Left colon (tissue), 2 donors: ENCODE data around the gene CPLANE2. TPM values are rescaled to one million over a fixed set of nuclear protein-coding genes. Genes with fewer than 3 reads are reported as not detected.
"Not testable (repeated sequence)": the region's sequence is repeated elsewhere in the genome, so short reads cannot be mapped to it uniquely, and the experiment has no call there.

Source experiments
- ATAC-seq: fragments of 200-7000 bp; cut with Tn5 transposase; one replicate; pipeline ENCODE4 v1.9.1; 2020; ENCODE audit warnings: mild to moderate bottlenecking, moderate library complexity
- DNase-seq, 2 donors: peaks; one replicate each; pipeline ENCODE4 v3.0.0-alpha.2; 2020
- intact Hi-C, 2 donors: fragments of 100-400 bp; cut with DNase I in 1 of 2; cut with micrococcal nuclease in 1 of 2; formaldehyde crosslinking; loops; one replicate each; pipeline versions ENCODE4 v1.11.2 to v1.14.0; 2022; cut with DNase I, micrococcal nuclease
- total RNA-seq, 2 donors: library from RNA; stranded (reverse); fragmentation: NEBNext Ultra II Directional; extraction: Animal tissue kit (Norgen Biotek cat#: 25700); gene quantifications; one replicate each; pipeline ENCODE4 v1.2.1, GENCODE V29; 2021
- donor health status: DM: no; HTN: no; CAD: no.
- donor health status: DM: yes; HTN: yes; CAD: no.

The CPLANE2 gene
- total RNA-seq, 2 donors from 2014 or later, result 5.9 to 7.6 TPM

DNA sequence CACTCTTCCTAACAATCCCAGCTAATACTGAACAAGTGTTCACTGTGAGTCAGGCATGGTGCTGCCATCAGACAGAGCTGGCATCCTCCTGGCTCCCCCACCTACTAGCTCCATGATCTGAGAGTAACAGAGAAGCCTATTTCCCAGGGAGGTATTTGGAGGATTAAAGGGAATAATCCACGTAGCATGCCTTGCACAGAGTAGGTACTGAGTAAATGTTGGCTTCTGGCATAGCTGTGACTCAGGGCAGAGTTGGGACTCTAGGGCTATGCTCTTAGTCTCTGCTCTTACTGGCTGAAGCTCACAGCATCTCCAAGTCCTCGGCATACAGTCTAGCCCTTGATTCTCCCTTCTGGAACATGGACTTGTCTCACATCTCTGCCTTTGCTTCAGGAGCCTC is 32.8 kb downstream of the CPLANE2 start:
- no peak for DNase-seq
- intact Hi-C loops, result no loop called here
- ATAC-seq, result no peak

DNA sequence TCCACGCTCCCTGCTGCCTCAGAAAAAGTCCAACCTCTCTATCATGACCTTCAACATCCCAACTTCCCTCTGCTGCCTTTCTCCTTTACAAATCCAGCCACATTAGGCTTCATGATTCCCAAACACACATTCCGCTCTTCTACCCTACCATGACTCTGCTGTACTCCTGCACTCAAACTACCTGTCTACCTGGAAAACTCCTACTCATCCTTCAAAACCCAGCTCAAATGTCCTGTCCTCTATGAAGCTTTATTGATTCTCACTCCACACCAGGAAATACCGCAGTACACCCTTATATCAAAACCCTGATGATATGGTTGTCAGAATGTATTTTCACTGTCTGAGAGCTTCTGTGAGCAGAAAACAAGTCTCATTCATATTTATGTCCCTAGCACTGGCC is 33.4 kb downstream of the CPLANE2 start:
- intact Hi-C loops, result no loop called here

DNA sequence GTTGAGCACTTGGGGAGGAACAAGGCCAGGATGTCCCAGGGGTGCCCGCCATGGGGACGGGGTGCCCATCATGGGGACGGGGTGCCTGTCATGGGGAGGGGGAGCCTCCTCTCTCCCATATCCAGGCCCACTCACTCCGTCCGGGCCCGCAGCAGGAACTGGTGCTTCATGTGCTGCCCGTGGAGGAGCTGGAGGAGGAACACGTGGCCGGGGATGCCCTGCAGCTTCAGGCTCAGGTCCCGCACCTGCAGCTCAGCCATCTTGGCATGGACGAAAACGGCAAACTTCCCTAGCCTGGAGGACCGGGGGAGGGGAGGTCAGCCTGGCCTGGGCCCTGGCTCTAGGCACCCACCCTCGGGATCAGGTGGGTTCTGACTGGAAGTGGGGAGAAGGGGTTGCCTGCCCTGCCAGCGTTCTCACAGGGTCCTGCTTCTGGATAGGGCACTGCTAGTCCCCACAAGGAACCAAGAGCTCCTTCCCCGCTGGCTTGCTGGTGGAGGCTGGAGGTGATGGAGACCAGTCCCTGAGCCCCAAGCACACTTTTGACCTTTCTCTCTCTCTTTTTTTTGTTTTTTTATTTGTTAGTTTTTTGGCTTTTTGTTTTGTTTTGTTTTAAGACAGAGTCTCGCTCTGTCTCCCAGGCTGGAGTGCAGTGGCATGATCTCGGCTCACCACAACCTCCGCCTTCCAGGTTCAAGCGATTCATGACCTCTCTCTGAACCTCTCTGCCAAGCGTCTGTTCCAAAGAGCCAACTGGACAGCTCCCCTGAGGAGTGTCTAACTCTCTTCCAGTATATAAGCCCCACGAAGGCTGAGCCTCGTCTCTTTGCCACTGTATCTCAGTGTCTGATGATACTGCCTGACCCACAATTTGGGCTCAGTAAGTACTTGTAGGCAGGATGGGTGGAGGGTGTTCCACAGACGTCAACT is 34.4 kb downstream of the CPLANE2 start:
- intact Hi-C loops, result no loop called here
- ATAC-seq (no peak), DNase-seq (no peak)

More for the DNA sequence above, 33.4 kb downstream of the CPLANE2 start:
- ATAC-seq (no peak), DNase-seq (no peak)

DNA sequence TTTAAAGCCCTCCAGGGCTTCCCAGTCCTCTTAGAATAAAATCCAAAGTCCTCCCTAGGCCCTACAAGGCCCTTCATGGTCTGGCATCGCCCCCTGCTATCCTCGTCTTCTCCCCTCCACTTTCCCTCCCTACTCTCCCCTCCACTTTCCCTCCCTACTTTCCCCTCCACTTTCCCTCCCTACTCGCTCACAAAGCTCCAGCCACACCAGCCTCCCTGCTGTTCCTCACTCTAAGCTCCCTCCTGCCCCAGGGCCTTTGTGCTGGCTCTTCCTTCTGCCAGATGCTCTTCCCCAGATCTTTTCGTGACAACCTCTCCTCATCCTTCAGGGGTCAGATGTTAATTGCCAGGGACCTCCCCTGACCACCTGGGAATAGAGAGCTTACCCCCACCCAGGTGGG is 37.3 kb downstream of the CPLANE2 start:
- DNase-seq, result no peak
- ATAC-seq, result no peak
- intact Hi-C loops, result no loop called here

DNA sequence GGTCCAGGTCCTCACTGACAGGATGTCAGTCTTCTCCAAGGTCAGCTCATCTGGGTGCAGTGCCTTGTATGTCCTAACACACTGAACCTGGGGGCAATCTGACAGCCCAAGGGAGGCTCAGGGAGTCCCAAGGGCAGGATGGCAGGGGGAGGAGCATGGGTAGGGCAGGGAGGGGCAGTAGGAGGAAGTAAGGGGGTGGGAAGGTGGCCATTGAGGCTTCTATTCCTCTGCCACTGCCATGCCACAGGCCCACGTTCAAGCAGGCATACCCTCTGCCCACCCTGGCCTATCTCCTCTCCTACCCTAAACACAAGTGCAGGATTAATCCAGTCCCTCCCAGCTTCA is 37.9 kb downstream of the CPLANE2 start:
- DNase-seq (no peak), ATAC-seq (peak; percentile 91)
- intact Hi-C loops, result no loop called here

DNA sequence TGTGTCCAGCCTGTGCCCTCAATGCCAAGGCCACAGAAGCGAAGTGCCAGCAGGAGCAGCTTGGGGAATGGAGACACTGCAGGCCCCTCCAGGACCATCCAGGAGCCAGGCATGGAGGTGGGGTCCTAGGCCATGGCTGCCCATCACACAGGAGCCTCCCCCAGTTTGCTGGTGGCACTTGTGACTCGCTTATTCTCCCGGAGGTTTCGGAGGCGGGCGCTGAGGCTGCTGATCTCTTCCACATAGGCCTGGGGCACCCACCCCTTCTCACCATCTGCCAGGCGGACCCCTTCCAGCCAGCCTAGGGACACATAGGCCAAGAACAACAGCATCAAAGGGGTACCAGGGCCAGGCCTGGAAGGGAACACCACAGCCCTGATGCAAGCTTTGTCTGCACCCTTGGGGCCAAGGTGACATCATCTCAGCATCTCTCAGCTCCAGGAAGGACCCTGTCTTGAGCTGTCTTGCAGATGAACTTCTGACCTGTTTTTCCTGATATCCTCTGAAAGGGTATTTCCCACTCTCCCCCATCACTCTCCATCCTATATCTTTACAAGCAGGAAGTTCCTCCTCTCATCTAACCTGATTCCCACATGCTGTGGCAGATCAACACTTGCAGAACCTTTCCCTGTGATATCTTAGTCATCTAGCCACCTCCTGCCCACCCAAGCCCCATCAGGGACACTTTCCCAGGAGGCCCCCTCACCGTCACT is 38.4 kb downstream of the CPLANE2 start:
- no peak for DNase-seq
- intact Hi-C loops, result no loop called here
- ATAC-seq, result no peak

DNA sequence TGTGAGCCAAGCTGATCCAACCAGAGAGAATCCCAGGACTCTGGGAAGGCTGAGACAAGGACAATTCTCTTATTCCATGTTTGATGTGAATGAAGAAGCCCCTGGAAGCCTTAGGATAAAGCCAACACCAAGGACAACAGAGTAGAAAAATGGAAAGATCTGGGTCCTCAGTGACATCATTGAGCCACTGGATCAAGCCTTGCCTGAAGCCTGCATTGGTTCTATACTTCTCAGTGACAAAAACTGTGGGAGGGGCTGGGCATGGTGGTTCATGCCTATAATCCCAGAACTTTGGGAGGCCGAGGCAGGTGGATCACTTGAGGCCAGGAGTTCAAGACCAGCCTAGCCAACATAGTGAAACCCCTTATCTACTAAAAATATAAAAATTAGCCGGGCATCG is 40.1 kb downstream of the CPLANE2 start:
- ATAC-seq (no peak), DNase-seq (no peak)
- intact Hi-C loops, result no loop called here

DNA sequence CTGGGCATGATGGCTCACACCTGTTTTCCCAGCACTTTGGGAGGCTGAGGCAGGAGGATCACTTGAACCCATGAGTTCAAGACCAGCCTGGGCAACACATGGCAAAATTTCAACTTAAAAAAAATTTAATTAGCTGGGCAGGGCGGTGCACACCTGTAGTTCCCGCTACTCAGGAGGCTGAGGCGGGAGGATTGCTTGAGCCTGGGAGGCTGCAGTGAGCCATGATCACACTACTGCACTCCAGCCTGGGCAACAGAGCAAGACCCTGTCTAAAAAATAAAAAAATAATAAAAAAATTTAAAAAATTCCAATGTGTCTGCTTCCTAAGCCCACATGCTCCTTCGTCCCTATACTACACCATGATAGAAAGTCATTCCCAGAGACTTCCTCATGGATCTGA is 40.8 kb downstream of the CPLANE2 start:
- ATAC-seq, DNase-seq, intact Hi-C loops: not testable (repeated sequence)

DNA sequence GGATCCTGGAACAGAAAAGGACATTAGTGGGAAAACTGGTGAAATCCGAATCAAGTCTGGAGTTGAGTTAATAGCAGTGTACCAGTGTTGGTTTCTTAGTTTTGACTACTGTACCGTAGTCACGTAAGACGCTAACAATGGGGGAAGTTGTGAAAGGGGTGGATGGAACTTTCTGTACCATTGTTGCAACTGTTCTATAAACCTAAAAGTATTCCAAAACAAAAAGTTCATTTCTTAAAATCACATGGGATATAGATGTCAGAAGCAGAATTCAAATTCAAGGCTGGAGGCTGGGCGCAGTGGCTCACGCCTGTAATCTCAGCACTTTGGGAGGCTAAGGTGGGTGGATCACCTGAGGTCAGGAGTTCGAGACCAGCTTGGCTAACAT is 41.5 kb downstream of the CPLANE2 start:
- ATAC-seq (no peak), DNase-seq (no peak)
- intact Hi-C loops, result no loop called here

DNA sequence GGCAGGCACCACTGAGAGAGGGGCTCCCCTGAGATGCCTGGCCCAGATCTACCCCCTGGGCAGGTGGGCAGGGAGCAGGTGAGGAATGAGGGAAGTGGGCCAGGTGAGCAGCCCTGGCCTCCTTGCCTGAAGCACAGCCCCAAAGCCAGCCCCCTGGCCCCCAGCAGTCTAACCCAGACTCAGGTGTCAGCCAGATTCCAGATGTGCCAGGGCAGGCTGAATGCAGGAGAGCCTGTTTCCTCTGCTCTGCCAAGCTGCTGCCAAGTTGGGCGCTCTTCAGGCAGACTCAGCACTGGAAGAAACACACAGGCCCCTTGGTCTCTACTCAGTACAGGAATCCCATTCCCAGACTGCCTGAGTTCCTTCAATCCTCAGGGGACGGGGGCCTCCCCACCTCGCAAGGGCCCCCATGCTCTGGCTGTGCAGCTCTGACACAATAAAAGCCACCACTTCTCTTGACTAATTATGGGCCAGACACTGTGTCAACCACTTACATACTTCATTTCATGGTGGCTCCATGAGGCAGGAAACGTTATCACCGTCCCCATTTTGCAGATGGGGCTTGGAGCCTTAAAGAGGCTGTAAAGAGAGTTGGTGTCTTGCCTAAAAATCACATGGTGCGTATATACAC is 45.0 kb downstream of the CPLANE2 start:
- DNase-seq (no peak), ATAC-seq (no peak)
- intact Hi-C loops, result no loop called here

DNA sequence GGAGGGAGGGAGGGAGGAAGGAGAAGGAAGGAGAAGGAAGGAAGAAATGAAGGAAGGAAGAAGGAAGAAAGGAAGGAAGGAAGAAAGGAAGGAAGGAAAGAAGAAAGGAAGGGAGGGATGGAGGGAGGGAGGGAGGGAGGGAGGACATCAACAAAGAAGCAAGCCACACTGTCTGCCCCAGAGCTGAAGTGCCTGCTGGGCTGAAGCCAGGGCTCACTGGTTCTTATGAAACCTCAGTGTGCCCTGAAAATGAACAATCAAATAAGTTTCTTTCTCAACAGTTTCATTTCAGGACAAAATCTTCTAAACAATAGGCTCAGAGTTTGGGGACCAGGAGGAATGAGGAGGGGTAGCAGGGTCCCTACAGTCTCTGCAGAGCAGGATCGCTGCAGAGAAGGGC is 45.7 kb downstream of the CPLANE2 start:
- DNase-seq (no peak), ATAC-seq (no peak)
- intact Hi-C loops, result no loop called here

DNA sequence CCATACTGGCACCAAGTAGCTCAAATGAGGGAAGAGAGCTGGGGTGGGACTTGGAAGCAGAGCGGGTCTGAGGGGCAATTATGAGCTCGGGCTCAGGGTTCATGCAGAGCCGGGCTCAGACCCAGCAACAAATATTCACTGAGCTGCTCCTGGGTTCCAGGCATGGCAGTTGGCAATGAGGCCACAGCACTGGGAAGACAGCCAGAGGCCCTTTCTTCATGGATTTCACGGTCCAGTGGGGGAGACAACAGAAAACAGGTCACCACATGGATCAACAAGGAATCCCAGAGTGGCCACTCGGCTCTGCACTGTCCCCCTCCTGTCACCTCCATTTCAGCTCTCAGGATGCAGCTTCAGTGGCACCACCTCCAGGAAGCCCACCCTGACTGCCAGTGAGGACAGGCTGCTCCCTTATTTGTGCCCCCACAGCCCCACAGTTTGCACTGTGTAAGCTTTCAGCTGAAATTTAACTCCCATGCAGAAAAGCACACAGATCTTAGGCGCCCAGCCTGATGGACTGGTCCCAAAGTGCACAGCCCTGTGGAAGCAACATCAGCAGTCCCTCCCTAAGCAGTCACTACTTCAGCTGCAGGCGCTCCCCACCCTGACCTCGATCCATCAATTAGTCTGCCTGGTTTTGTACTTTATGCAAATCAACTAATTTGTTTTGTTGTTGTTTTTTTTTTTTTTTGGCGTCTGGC is 46.9 kb downstream of the CPLANE2 start:
- intact Hi-C loops, result loop anchor here in 1 of 2 donors (5.0 kb wide), 1 partner anchor 113 kb away; no protein-coding TSS in a partner anchor
- ATAC-seq (no peak), DNase-seq (no peak)

DNA sequence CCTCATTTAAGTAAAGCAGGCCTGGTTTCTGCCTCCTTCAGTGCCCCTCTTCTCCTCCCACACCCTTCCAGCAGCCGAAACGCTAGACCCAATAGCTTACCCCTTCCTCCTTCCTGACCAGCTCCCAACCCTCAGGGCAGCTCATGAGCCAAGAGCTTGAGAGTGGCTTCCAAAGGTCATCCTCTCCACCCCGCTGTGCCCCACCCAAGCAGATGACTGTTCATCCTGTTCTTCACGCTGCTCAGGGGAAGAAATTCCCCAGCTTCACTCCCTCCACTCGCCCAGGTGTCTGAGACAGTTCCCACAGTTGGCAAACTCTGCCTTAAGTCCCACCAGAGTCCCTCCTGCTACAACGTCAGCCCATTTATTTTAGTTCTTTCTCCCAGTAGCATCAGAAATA is 48.0 kb downstream of the CPLANE2 start:
- intact Hi-C loops, result loop anchor here in 1 of 2 donors (5.0 kb wide), 1 partner anchor 112 kb away; no protein-coding TSS in a partner anchor
- ATAC-seq (peak; percentile 86), DNase-seq (peak; percentile 71 to 85)

DNA sequence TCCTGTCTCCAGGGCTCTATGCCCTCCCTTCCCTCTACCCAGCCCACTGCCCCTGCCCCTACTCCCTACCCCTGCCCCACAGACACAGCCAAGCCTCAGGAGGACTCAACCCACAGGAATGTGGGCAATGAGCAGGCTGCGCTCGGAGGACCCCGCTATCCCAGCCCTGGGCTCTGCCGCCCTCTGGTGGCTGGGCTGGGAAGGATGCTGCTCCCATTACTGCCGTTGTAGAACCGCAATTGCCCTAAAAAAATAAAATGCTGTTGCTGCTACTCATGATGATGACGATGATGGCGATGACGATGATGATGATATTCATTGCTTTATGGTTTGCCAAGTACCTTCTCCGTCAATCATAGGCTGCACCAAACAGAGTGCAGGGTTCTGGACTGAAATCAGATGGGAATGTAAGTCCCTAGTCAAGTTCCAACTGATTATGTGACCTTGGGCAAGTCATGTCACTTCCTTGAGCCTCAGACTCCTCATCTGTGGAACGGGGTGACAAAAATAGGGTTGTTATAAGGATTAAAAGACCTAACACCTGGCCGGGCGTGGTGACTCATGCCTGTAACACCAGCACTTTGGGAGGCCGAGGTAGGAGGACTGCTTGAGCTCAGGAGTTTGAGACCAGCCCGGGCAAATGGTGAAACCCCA is 49.1 kb downstream of the CPLANE2 start:
- peak; percentile 57 for ATAC-seq
- intact Hi-C loops, result loop anchor here (2.0 to 5.0 kb wide), 2 partner anchors 109 to 111 kb away; no protein-coding TSS in a partner anchor
- DNase-seq, result peak; percentile 71 to 80

DNA sequence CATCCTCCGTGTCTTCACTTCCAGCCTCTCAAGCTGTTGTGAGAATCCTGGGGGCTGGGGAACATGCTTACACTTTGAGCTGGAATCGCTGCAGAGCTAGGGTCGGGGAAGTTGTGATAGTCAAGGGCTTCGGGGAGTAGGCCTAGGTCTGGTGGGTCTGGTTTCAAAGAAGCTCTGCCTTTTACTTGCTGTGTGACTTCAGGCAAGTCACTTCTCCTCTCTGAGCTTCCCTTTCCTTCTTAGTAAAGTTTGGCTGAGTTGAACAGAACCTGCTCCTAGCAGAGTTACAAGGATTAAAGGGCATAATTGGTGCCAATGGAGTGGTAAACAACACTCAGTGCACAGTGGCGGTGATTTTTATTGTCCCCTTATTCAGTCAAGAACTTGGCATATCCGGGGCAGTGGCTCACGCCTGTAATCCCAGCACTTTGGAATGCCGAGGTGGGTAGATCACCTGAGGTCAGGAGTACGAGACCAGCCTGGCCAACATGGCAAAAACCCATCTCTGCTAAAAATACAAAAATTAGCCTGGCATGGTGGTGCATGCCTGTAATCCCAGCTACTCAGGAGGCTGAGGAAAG is 50.2 kb downstream of the CPLANE2 start:
- DNase-seq (peak; percentile 46 to 48), ATAC-seq (peak; percentile 66)
- intact Hi-C loops, result loop anchor here (2.0 to 5.0 kb wide), 2 partner anchors 108 to 109 kb away; no protein-coding TSS in a partner anchor

DNA sequence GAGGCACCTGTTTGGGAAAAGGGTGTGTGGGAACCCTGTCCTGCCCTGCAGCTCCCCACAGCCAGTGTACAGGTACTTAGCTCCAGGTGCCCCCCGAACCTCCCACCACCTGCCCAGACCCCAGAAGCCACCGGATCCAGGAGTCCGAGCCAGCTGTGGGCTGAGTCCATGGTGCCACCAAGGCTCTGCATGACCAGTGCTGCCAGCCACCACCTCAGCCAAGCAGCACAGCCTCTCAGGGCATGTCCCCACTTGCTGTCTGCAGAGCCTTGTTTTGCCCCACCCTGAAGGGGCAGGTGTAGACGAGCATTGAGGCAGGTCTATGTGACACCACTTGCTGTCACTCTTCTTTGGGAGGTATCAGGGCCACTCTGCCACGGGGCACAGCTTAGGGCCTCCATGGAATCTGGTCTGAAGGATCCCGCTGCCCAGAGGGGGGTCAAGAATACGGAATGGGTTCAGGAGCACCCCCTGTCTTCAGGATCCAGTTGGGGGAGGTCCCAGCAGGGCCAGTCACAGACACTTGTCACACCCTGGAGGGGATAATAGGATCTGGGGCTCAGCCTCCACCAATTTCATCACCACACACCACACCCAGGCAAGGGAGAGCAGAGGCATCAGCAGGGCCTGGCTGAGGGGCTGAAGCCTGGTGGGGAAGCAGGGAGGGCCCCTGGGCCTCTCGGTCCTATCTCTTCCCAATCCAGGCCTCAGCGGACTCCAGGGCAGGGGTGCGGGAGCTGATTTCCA is 52.3 kb downstream of the CPLANE2 start:
- ATAC-seq, result no peak
- DNase-seq, result no peak
- intact Hi-C loops, result loop anchor here in 1 of 2 donors (5.0 kb wide), 1 partner anchor 107 kb away; no protein-coding TSS in a partner anchor
